ENCODE measurements around the gene GBA2.

GBA2 gene

GRCh38 chr9:35736201-35736633 is 12.8 kb downstream of the GBA2 start:
- DNase-seq = peak; percentile 61

DNA sequence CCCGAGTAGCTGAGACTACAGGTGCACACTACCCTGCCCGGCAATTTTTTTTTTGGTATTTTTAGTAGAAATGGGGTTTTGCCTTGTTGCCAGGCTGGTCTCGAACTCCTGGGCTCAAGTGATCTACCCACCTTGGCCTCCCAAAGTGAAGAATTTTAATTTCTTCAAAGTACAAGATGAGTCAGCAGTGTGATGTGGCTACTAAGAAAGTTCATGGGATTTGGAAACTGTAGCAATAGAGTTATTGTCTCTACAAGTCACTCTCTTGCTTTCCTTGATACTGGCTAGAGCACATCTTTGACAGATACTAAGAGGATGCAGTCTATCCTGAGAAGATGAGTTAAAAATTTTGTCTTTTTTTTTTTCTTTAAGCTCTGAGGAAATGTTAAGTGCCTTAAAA is 14.9 kb downstream of the GBA2 start:
- no peak for DNase-seq

GRCh38 chr9:35732800-35733541 is 16.1 kb downstream of the GBA2 start:
- peak; percentile 12 for DNase-seq

DNA sequence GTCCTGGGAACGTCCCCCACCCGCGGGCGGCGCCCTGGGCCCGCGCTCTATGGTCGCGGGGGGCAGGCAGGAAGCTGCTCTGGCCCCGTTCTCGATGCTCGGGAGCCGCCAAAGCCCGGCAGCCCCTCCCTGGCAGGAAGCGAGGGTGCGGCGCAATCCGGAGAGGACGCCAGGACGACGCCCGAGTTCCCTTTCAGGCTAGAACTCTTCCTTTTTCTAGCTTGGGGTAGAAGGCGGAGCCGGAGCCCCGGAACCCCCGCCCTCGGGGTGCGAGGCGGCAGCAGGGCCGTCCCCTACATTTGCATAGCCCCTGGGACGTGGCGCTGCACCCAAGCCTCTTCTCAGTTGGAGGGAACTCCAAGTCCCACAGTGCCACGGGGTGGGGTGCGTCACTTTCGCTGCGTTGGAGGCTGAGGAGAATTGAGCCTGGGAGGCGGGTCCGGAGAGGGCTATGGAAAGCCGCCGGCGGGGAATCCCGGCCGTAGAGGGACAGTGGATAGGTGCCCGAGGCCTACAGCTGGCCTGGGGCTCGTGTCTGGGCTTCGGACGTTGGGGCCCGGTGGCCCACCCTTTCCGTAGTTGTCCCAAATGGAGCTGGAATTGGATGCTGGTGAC is 16.7 kb downstream of the GBA2 start, which contains the start of the genes CREB3 and TLN1:
Gene CREB3, plus strand, starts transcription at position 482 of the 615 bp plus-strand sequence. Its CDS starts 107 bp downstream, at position 589.
Gene TLN1, minus strand, starts transcription at position 11 of the 615 bp plus-strand sequence. CDS start 6,501 bp downstream, outside the sequence.
- DNase-seq = peak; percentile 97

- no peak for DNase-seq
These were observed 17.4 kb downstream of the GBA2 start for GRCh38 chr9:35731415-35732184.

DNA sequence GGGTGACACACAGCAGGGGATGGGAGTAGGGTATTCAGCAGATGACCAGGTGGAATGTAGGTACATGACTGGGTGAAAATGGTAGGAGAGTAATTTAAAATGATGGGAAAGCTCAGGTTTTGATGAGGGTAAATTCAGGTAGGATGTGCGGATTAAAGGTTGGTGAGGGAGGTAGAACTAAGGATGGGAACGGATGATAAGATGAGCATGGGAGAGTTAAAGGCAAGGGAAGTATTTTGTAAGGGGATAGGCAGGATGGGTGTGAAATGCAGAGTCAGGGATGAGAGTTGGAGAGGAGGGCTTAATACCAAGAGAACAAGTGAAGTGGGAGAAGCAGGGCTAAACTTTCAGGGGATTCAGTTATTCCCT is 18.6 kb downstream of the GBA2 start:
- DNase-seq = no peak

GRCh38 chr9:35729700-35730485 is 19.1 kb downstream of the GBA2 start:
- peak; percentile 41 for DNase-seq

- DNase-seq = no peak
These were observed 19.9 kb downstream of the GBA2 start for GRCh38 chr9:35729101-35729500.

DNA sequence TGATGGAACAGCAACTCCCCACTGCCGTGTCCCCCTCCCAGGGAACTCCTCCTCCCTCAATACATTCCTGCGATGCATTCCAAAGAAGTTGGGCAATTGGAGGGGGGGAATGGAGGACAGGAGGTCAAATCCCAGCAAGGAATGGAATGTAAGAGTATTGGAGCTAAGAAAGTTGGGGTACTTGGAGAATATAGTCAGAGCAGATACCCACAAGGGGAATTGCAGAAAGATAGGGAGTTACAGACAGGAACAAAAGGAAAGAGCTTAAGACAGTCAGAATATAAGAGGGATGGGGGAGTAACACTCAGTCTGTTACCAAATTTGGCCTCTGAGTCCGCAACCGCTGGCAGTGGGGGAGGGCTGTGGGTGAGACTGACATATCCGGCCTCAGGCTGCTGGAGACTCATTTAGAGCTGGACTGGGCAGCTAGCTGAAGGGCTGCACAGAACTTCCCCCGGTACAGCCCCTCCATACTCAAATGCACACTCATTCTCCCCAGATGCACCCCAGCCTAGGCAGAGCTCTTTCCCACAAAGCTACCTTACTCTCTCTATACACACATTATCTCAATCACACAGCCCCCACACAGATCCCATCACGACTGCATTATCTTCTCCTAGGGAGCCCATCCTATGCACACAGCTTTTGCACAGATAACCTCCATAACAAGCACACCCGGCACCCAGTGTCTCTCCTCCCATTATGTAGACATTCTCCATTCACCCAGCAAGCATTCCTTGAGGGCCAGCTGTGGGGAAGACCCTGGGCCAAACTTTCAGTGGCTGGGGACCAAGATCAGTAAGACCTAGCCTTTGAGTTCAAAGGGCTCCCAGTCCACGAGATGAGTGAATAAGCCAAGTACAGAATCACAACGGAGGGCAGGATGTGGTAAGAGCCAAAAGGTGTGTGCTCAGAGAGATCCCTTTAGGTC is 20.7 kb downstream of the GBA2 start:
- no peak for DNase-seq

GRCh38 chr9:35727676-35728040 is 21.4 kb downstream of the GBA2 start:
- no peak for DNase-seq

GRCh38 chr9:35726931-35727330 is 22.1 kb downstream of the GBA2 start:
- no peak for DNase-seq

DNA sequence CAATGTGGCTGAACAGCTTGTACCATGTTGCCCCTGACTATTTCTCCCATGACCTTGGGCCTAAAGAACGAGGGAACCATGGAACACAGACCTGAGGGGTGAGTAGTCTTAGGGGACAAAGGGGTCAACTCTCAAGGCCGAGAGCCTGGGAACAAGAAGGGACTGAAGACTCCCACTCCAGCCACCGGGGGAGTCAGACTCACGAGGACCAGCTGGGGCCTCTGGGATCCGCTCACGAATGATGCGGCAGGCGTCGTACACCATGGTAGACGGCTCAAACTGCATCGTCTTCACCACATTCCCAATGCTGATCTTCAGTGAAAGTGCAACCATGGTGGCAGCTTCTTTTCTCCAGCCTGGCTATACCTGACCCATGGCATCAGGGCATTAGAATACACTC is 23.7 kb downstream of the GBA2 start:
- DNase-seq = no peak

- no peak for DNase-seq
These were observed 25.1 kb downstream of the GBA2 start for GRCh38 chr9:35723908-35724307.

- no peak for DNase-seq
These were observed 25.6 kb downstream of the GBA2 start for GRCh38 chr9:35723426-35723825.

DNA sequence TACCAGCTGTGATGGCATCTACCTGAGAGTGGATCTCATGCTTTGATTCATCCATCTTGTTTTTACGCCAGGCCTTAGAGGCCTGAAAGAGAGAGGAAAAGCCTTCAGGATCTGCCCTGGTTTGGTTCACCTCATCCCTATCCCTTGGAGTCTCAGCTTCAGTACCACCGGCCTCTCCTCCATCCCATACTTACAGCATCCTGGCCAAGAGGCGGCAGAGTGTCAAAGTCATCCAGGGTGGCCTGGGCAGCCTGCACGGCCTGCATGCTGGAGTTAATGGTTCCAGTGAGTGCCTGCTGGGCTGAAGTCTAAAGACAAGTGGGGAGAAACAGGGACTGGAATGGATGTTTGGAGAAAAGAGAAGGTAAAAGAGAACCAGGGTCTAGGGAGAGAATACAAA is 29.5 kb downstream of the GBA2 start:
- no peak for DNase-seq

- DNase-seq = no peak
These were observed 30.1 kb downstream of the GBA2 start for GRCh38 chr9:35718721-35719511.

GRCh38 chr9:35717132-35717870 is 31.7 kb downstream of the GBA2 start:
- DNase-seq = no peak

GRCh38 chr9:35716230-35716629 is 32.8 kb downstream of the GBA2 start:
- no peak for DNase-seq

- DNase-seq = no peak
These were observed 34.3 kb downstream of the GBA2 start for GRCh38 chr9:35714579-35715252.

GRCh38 chr9:35714123-35714522 is 34.9 kb downstream of the GBA2 start:
- no peak for DNase-seq
